ENCODE data around the gene TNS1.

- TF ChIP-seq CTCF (IDR thresholded peaks at IDR 0.05), result no peak
- TF ChIP-seq POLR2A (IDR thresholded peaks at IDR 0.05), result no peak
Observed at GRCh38 chr2:217926801-217927200, 76.0 kb downstream of the TNS1 start.

All from Peyer's patch (tissue), 4 donors.